ENCODE data around the gene H6PD.

H6PD gene

DNA sequence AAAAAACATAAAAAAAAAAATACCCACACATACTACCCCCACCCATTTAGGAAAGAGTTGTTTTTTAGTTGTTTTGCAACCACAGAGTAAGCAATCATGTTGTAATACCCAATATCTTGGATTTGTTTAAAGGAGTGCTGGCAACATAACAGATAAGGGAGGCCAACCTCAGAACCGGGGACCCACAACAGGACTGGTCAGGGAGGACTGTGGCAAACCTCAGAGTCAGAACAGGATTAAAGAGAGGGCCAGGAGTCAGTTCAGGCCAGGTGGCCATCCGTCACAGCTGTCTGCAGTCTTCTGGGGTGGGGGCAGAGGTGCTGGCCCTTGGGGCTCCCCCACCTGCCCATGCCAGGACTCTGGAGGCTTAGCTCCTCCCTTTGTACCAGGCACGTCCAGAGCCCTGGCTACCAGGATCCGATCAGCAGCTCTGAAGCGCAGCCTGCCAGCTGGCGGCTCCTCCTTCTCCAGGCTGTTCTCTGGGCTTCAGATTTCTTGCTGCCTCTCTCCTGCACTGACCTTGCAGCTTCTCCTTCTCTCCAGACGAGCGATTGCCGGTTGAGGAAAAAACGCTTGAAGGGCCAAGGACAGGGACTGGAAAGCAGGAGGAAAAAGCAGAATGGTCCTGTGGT, 7.9 kb downstream of the H6PD start:
- H3K27me3 ChIP-seq (ENCODE audit: insufficient read depth, low read length), result no peaks in the 10 kb centered on the region
- H3K4me3 ChIP-seq (ENCODE audit: low read length), result no peak overlapping the region
- H3K27ac ChIP-seq (ENCODE audit: low read depth, low read length), result no peak overlapping the region
- H3K4me1 ChIP-seq (ENCODE audit: insufficient read depth, low read length), result peaks cover 27% of the 10 kb centered on the region
- 79% methylated on average over 10 of the region's 10 CpGs for WGBS
- H3K9me3 ChIP-seq (ENCODE audit: insufficient read depth, low read depth, low read length), result no peaks in the 10 kb centered on the region
- H3K9ac ChIP-seq (ENCODE audit: low read depth, low read length), result no peak overlapping the region
- no peaks in the 10 kb centered on the region for H3K36me3 ChIP-seq (ENCODE audit: insufficient read depth, low read length)

DNA sequence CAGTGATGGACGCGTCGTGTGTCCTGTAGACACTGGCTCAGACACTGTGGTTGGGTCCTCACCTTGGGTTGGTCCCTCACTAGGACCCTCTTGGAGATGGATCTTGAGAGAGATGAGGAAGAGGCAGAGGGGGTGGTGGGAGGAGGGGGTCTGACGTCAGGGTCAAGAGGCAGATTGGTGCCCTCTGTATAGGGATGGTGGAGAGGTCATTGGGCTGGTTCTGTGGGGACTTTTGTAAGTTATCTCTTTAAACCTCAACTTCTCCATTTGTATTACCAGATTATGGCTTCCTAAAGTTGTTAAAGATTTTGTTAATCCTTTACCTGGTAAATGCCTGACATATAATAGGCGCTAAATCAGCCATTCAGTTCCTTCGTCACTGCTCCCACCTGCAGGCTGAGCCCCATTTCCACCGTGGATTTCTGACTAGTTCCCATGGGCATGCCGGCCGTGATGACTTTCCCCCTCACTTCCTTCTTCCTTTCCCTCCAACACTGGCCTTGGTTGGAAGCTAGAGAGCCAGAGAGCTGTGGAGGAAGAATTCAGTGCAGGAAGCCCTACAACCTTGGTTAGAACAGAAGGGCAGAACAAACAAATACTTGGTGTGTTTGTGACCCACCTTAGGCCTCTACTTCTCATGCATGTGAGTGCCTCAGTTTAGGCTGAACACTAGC, 8.6 kb downstream of the H6PD start:
- H3K9ac ChIP-seq (ENCODE audit: low read depth, low read length), result no peak overlapping the region

DNA sequence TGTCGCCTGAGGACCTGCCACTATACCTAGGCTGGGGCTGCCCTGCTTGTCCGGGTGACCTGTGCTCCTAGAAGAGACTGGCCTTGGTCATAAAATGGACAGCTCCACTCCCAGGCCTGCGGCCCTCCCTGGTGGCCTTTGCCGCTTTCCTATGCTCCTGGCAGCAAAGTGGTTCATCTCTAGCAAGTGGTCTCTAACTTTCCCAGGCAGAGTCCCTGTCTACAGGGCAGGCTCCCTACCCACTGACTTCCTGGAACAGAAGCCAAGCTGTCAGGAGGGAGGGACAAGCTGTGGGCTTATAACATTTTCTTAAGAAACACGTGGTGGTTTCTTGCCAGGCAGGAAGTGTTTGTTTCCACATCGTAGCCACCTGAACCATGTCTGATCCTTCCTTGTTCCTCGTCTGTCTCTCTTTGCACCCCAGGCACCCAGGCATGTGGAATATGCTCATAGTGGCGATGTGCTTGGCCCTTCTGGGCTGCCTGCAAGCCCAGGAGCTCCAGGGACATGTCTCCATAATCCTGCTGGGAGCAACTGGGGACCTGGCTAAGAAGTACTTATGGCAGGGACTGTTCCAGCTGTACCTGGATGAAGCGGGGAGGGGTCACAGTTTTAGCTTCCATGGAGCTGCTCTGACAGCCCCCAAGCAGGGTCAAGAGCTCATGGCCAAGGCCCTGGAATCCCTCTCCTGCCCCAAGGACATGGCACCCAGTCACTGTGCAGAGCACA, 10.1 kb downstream of the H6PD start:
- Histone ChIP-seq H3K9me3 (ENCODE audit: insufficient read depth, low read depth, low read length) (no peaks in the 10 kb centered on the region), H3K9ac (ENCODE audit: low read depth, low read length) (no peak overlapping the region), H3K4me3 (ENCODE audit: low read length) (no peak overlapping the region), H3K27ac (ENCODE audit: low read depth, low read length) (no peak overlapping the region), H3K36me3 (ENCODE audit: insufficient read depth, low read length) (no peaks in the 10 kb centered on the region), H3K4me1 (ENCODE audit: insufficient read depth, low read length) (peaks cover 27% of the 10 kb centered on the region), H3K27me3 (ENCODE audit: insufficient read depth, low read length) (no peaks in the 10 kb centered on the region)
- 93% methylated on average over 9 of the region's 9 CpGs for WGBS

More for the DNA sequence above, 8.6 kb downstream of the H6PD start:
- Histone ChIP-seq H3K4me3 (ENCODE audit: low read length) (no peak overlapping the region), H3K36me3 (ENCODE audit: insufficient read depth, low read length) (no peaks in the 10 kb centered on the region), H3K4me1 (ENCODE audit: insufficient read depth, low read length) (peaks cover 27% of the 10 kb centered on the region), H3K9me3 (ENCODE audit: insufficient read depth, low read depth, low read length) (no peaks in the 10 kb centered on the region), H3K27ac (ENCODE audit: low read depth, low read length) (no peak overlapping the region), H3K27me3 (ENCODE audit: insufficient read depth, low read length) (no peaks in the 10 kb centered on the region)
- 91% methylated on average over 9 of the region's 9 CpGs for WGBS

DNA sequence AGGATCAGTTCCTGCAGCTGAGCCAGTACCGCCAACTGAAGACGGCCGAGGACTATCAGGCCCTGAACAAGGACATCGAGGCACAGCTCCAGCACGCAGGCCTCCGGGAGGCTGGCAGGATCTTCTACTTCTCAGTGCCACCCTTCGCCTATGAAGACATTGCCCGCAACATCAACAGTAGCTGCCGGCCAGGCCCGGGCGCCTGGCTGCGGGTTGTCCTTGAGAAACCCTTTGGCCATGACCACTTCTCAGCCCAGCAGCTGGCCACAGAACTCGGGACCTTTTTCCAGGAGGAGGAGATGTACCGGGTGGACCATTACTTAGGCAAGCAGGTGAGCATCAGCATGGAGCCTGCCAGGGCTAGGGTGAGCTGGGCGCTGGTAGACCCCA, 10.7 kb downstream of the H6PD start:
- Histone ChIP-seq H3K36me3 (ENCODE audit: insufficient read depth, low read length) (no peaks in the 10 kb centered on the region), H3K9me3 (ENCODE audit: insufficient read depth, low read depth, low read length) (no peaks in the 10 kb centered on the region), H3K9ac (ENCODE audit: low read depth, low read length) (no peak overlapping the region), H3K4me1 (ENCODE audit: insufficient read depth, low read length) (peaks cover 24% of the 10 kb centered on the region), H3K4me3 (ENCODE audit: low read length) (no peak overlapping the region), H3K27ac (ENCODE audit: low read depth, low read length) (no peak overlapping the region), H3K27me3 (ENCODE audit: insufficient read depth, low read length) (no peaks in the 10 kb centered on the region)
- WGBS, result 96% methylated on average over 15 of the region's 15 CpGs

DNA sequence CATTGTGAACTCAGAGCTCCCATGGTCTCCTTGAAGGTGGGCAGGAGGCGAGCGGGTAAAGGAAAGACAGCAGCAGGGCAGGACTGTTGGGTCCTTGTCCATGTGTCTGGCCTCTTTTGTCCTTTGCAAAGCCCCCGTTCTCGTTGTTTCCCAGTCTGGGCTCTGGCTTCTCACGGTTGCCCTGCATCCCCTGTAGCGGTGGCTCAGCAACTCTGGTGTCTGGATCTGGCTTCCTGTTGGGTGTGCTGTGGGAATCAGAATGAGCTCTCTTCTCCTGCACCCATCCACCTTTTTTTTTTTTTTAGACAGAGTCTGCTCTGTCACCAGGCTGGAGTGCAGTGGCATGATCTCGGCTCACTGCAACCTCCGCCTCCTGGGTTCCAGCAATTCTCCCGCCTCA, 11.1 kb downstream of the H6PD start:
- WGBS, result 95% methylated on average over 9 of the region's 9 CpGs
- Histone ChIP-seq H3K27ac (ENCODE audit: low read depth, low read length) (no peak overlapping the region), H3K4me1 (ENCODE audit: insufficient read depth, low read length) (peaks cover 23% of the 10 kb centered on the region), H3K36me3 (ENCODE audit: insufficient read depth, low read length) (no peaks in the 10 kb centered on the region), H3K27me3 (ENCODE audit: insufficient read depth, low read length) (no peaks in the 10 kb centered on the region), H3K9ac (ENCODE audit: low read depth, low read length) (no peak overlapping the region), H3K9me3 (ENCODE audit: insufficient read depth, low read depth, low read length) (no peaks in the 10 kb centered on the region), H3K4me3 (ENCODE audit: low read length) (no peak overlapping the region)

DNA sequence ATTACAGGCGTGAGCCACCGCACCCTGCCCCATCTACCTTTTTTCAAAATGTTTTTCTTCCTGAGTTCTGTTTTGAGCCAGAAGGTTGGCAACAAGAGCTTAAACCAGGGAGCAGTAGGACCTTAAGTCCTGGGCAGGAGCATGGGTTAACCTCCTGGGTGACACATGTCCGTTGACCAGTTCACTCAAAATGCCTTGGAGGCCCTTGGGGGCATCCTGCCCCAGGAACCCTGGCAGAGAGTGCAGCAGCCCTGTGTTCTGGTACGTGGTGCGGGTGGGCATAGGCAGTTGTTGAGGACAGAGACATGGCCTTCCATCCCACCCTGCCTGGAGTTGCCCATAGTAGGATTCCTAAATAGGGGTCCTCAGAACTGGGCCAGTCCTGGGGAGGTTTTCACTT, 11.6 kb downstream of the H6PD start:
- Histone ChIP-seq H3K4me1 (ENCODE audit: insufficient read depth, low read length) (peaks cover 23% of the 10 kb centered on the region), H3K27me3 (ENCODE audit: insufficient read depth, low read length) (no peaks in the 10 kb centered on the region), H3K9me3 (ENCODE audit: insufficient read depth, low read depth, low read length) (no peaks in the 10 kb centered on the region), H3K4me3 (ENCODE audit: low read length) (no peak overlapping the region), H3K27ac (ENCODE audit: low read depth, low read length) (no peak overlapping the region), H3K36me3 (ENCODE audit: insufficient read depth, low read length) (no peaks in the 10 kb centered on the region), H3K9ac (ENCODE audit: low read depth, low read length) (no peak overlapping the region)
- 96% methylated on average over 5 of the region's 5 CpGs for WGBS

DNA sequence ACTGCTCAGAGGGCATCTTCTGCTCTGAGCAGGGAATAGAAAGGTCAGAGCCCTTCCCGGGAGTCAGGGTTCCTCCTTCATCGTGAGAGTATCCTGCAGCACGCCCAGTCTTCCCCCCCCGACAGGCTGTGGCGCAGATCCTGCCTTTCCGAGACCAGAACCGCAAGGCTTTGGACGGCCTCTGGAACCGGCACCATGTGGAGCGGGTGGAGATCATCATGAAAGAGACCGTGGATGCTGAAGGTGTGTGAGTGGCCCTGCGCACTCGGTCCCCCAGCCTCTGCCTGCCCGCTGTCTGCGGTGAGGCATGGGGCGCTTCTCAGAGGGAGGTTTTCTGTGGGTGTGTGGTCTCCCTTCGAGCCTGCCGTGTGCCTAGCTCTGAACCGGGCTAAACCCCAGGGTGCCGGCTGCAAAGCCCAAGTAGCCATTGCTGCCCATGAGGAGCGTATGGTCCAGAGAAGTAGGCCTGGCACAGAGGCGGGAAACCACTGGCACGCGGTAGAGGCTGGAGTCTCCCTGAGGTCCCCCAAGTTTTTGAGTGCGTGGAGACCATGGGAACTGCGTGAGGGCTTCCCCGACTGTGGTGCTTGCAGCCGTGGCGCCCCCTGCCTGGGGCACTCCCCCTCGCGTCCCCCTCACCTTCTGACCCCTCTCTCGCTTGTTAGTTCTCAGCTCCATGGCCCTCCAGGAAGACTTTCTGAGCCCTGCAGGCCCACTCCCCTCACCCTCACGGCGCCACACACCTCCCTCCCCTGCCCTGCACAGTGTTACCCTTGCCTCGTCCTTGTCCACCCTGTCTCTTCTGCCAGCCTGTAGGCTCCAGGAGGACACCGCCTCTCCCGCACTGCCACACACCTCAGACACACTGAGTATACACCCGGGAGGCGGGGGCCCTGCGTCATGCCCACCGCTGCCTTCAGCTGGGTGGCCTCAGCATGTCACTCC, 12.5 kb downstream of the H6PD start:
- WGBS, result 89% methylated on average over 41 of the region's 41 CpGs
- no peaks in the 10 kb centered on the region for H3K9me3 ChIP-seq (ENCODE audit: insufficient read depth, low read depth, low read length)
- H3K36me3 ChIP-seq (ENCODE audit: insufficient read depth, low read length), result no peaks in the 10 kb centered on the region
- H3K4me3 ChIP-seq (ENCODE audit: low read length), result no peak overlapping the region
- H3K4me1 ChIP-seq (ENCODE audit: insufficient read depth, low read length), result peaks cover 29% of the 10 kb centered on the region
- no peak overlapping the region for H3K9ac ChIP-seq (ENCODE audit: low read depth, low read length)
- H3K27ac ChIP-seq (ENCODE audit: low read depth, low read length), result no peak overlapping the region
- no peaks in the 10 kb centered on the region for H3K27me3 ChIP-seq (ENCODE audit: insufficient read depth, low read length)

DNA sequence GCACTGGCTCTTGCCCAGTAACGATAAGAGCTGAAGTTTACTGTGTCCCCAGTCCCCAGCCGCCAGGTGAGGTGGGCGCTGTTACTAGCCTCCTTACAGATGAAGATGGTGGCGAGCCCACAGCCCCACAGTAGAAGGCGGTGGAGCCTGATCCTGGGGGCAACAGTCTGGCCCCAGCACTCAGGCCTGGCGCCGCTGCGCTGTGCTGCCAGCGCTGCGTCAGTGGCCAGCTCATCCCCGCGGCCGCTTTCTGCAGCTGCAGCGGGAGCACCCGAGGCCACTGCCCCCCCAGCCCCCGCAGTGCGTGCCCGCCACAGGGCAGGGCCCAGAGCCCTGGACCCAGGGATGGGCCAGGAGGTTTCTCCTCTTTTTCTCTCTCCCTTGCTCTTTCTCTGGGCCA, 13.3 kb downstream of the H6PD start:
- Histone ChIP-seq H3K36me3 (ENCODE audit: insufficient read depth, low read length) (no peaks in the 10 kb centered on the region), H3K4me3 (ENCODE audit: low read length) (no peak overlapping the region), H3K27ac (ENCODE audit: low read depth, low read length) (no peak overlapping the region), H3K27me3 (ENCODE audit: insufficient read depth, low read length) (no peaks in the 10 kb centered on the region), H3K9ac (ENCODE audit: low read depth, low read length) (no peak overlapping the region), H3K4me1 (ENCODE audit: insufficient read depth, low read length) (peaks cover 33% of the 10 kb centered on the region), H3K9me3 (ENCODE audit: insufficient read depth, low read depth, low read length) (no peaks in the 10 kb centered on the region)
- 94% methylated on average over 18 of the region's 18 CpGs for WGBS

DNA sequence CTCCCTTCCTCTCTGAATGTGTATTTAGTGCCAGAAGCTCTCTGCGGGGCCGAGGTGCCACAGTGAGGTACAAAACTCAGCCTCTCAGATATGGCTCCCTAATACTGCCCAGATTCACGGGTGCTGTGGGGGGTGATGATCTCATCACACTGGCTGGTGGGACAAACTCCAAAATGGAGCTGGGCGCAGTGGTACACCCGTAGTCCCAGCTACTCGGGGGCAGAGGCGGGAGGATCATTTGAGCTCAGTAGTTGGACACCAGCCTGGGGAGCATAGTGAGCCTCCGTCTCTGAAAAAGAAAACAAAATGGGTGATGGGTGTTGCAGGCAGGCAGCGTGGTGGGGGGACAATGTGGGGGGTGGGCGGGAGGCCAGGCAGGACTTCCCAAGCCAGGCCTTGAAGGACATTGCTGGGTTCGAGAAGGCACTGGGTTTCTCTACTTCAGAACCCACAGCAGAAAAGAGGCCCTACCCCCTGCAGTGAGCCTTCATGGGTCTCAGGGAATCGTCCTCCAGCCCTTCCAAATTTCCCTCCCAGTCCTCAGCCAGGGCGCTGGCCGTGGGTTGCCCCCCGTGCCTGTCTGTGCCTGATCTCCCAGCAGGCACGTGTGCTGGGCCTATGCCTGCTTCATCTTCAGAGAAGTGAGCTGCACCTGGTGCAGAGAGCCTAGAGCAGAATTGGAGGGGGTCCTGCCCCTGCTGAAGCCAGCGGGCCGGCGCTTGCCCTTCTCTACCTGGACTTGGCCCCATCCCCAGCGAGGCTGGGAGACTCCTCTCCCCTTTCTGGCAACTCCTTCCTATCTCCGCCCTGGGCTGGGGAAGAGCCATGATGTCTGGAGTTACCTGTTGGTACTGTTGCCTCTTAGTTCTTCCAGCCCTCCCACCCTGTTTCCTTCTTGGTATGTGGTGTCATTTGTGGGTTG, 14.0 kb downstream of the H6PD start:
- 91% methylated on average over 20 of the region's 21 CpGs for WGBS
- H3K9ac ChIP-seq (ENCODE audit: low read depth, low read length), result no peak overlapping the region
- no peaks in the 10 kb centered on the region for H3K9me3 ChIP-seq (ENCODE audit: insufficient read depth, low read depth, low read length)
- H3K4me1 ChIP-seq (ENCODE audit: insufficient read depth, low read length), result peaks cover 41% of the 10 kb centered on the region
- H3K27ac ChIP-seq (ENCODE audit: low read depth, low read length), result no peak overlapping the region
- no peak overlapping the region for H3K4me3 ChIP-seq (ENCODE audit: low read length)
- H3K36me3 ChIP-seq (ENCODE audit: insufficient read depth, low read length), result no peaks in the 10 kb centered on the region
- H3K27me3 ChIP-seq (ENCODE audit: insufficient read depth, low read length), result no peaks in the 10 kb centered on the region

DNA sequence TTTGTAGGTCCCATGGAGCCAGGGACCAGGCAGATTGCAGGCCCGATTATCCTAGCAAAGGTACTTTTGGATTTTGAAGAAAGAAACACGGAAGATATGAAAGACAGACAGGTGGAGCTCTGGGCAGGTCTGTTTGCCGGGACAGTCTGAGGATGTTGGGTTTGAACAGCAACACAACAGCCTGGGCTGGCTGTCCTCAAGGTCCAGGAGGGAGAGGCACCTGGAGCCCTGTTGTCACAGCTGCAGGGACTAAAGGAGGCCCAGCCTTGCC, 14.6 kb downstream of the H6PD start:
- peaks cover 45% of the 10 kb centered on the region for H3K4me1 ChIP-seq (ENCODE audit: insufficient read depth, low read length)
- H3K9me3 ChIP-seq (ENCODE audit: insufficient read depth, low read depth, low read length), result no peaks in the 10 kb centered on the region
- H3K9ac ChIP-seq (ENCODE audit: low read depth, low read length), result no peak overlapping the region
- no peak overlapping the region for H3K4me3 ChIP-seq (ENCODE audit: low read length)
- WGBS, result 92% methylated on average over 3 of the region's 3 CpGs
- no peak overlapping the region for H3K27ac ChIP-seq (ENCODE audit: low read depth, low read length)
- no peaks in the 10 kb centered on the region for H3K27me3 ChIP-seq (ENCODE audit: insufficient read depth, low read length)
- H3K36me3 ChIP-seq (ENCODE audit: insufficient read depth, low read length), result no peaks in the 10 kb centered on the region
